MM.1S (cell line): ENCODE data around the gene CADPS.

ENCODE experiments used
- EZH2 ChIP-seq: fragments of 300-600 bp; sonication (generic); optimal IDR thresholded peaks from 2 replicates; pipeline ENCODE3; 2017; ENCODE audit warnings: low read depth, mild to moderate bottlenecking, antibody characterized with exemption, low read length, mixed read lengths
- TF ChIP-seq, protein P1 (sequence below): fragments of 300-600 bp; sonication (generic); IDR thresholded peaks from 2 replicates; pipeline ENCODE4 v1.5.1; 2016; ENCODE audit warnings: antibody characterized with exemption, low read length, mixed read lengths

DNA sequence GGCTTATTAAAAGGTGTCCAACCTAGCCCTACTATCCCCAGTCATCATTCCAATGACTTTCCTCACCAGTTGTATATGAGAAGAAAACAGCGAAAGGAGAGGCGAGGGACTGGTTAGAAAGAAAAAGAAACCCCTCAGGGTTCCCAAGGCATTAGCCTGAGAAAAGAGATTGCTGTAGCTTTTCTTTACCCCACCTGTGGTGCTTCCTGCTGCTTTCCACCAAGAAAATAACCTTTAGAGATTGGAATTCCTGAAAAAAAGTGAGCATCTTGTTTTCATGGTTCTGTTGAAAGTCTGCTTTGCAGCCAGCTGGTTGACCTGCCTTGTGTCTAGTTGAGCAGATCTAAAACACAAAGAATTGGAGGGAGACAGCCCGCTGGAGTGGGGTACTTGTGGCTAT lies 196.4 kb downstream of the CADPS start:
- TF ChIP-seq, protein P1, sequence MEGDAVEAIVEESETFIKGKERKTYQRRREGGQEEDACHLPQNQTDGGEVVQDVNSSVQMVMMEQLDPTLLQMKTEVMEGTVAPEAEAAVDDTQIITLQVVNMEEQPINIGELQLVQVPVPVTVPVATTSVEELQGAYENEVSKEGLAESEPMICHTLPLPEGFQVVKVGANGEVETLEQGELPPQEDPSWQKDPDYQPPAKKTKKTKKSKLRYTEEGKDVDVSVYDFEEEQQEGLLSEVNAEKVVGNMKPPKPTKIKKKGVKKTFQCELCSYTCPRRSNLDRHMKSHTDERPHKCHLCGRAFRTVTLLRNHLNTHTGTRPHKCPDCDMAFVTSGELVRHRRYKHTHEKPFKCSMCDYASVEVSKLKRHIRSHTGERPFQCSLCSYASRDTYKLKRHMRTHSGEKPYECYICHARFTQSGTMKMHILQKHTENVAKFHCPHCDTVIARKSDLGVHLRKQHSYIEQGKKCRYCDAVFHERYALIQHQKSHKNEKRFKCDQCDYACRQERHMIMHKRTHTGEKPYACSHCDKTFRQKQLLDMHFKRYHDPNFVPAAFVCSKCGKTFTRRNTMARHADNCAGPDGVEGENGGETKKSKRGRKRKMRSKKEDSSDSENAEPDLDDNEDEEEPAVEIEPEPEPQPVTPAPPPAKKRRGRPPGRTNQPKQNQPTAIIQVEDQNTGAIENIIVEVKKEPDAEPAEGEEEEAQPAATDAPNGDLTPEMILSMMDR, result no peak
- no peak for TF ChIP-seq EZH2
